DLD1 (cell line): ENCODE results near the gene CACNA1B.

Source experiments
- in situ Hi-C: cut with HindIII; loops from 2 replicates; pipeline ENCODE4 v1.10.0; 2017; ENCODE audit warnings: low sequenced_read_pairs

CACNA1B gene

DNA sequence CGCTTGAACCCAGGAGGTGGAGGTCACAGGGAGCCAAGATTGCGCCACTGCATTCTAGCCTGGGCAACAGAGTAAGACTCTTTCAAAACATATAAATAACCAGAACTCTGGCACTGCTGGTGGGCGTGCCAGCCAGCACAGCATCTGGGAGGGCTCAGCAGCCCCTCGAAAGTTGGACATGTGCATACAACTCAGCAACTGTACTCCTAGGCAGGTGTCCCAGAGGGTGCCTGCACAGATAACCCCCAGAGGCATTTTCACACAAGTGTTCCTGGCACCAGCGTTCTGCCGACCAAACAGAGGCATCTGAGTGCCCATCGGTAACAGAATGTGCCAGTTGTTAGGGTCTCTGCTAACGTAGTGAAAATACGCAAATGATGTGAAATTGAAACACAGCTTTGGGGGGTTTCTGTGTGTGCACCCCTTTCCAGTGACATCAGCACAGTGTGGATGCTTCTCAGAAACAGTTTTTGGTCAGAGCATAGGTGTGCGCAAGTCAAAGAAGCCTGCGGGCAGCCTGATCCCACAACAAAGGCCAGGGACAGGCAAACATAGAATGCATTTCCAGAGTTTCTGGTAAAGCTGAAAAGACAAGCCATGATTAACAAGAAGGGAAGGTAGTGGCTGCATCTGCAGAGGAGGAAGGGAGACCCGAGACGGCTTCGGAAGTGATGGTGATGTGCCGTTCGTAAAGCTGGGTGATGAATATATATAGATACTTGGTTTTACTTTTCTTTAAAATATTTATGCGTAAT, 190.2 kb downstream of the CACNA1B start:
- in situ Hi-C loops = no loop called here

GRCh38 chr9:138068601-138069035, 191.0 kb downstream of the CACNA1B start:
- in situ Hi-C loops = no loop called here

GRCh38 chr9:138069731-138070456, 192.3 kb downstream of the CACNA1B start:
- in situ Hi-C loops = loop anchor here (10.0 kb wide), 1 partner anchor 155 kb away; no protein-coding TSS in a partner anchor

DNA sequence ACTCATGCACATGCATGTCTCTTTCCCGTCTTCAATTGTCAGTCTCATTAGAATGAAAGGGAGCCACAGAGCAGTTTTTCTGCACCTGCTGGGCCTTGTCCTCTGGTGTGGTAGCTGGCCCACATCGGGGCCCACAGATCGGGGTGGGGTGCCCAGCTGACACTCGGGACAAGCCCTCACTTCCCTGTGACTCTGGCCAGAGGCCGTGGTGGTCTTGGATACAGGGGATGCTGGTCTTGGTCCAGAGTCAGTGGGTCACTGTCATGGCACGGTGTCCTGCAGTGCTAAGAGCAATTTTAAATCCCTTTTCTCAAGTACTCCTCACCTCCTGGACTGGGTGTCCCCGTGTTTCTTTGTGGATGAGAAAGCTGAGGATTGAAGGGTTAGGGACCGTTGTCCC, 193.2 kb downstream of the CACNA1B start:
- in situ Hi-C loops = loop anchor here (10.0 kb wide), 1 partner anchor 156 kb away; no protein-coding TSS in a partner anchor

DNA sequence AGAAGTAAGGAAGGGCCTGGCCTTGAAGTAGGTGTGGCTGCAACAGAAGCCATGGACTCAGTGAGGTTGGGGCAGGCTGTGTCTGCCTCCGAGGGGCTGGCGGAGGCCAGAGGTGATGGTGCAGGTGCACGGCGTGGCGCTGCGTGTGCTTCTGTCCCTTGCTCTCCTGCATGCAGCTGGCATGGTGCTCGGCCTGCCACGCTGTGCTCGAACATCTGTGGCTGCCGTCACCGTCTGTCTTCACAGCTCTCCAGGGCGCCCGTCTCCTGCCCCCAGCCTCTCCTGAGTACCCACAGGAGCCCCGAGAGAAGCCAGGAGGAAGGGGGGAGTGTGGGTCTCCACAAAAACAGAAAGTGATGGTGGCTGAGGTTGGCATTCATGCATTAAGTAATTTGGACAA, 193.7 kb downstream of the CACNA1B start:
- in situ Hi-C loops = loop anchor here (10.0 kb wide), 1 partner anchor 156 kb away; no protein-coding TSS in a partner anchor

- in situ Hi-C loops = loop anchor here (10.0 kb wide), 1 partner anchor 157 kb away; no protein-coding TSS in a partner anchor
Measured at GRCh38 chr9:138071731-138072130, 194.1 kb downstream of the CACNA1B start.

DNA sequence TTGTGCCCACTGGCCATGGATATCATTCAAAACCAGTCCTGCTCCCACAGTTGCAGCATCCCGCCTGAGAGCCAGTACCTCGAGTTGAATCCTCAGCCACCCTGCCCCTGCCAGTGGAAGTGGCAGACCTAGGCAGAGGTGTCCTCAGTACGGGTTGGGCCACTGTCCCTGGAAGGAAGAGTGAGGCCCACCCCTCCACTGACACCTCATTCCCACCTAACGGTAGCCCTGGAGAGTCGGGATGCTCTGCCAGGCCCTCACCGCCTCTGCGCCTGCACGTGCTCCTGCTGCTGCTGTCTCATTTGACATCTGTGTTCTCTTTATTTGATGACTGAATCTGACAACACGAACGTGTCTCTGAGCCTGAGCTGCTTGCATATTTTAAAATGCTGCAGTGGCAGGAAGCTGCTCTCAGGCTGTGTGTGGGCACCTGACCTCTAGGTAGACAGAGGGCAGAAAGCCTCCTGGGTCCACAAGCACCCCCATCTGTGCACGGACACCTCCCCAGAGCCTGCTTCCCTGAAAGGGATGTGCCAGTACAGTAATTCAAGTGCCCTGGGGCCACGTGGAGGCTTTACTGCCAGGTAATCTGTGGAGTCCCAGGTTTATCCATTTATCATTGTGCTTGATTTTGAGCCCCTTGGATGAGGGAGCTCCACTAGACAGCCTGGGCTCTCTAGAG, 194.7 kb downstream of the CACNA1B start:
- in situ Hi-C loops = loop anchor here (10.0 kb wide), 1 partner anchor 158 kb away; no protein-coding TSS in a partner anchor

- in situ Hi-C loops = loop anchor here (10.0 kb wide), 1 partner anchor 158 kb away; no protein-coding TSS in a partner anchor
Measured at GRCh38 chr9:138072897-138073296, 195.3 kb downstream of the CACNA1B start.

GRCh38 chr9:138073408-138073807, 195.8 kb downstream of the CACNA1B start:
- in situ Hi-C loops = loop anchor here (10.0 kb wide), 1 partner anchor 159 kb away; no protein-coding TSS in a partner anchor

DNA sequence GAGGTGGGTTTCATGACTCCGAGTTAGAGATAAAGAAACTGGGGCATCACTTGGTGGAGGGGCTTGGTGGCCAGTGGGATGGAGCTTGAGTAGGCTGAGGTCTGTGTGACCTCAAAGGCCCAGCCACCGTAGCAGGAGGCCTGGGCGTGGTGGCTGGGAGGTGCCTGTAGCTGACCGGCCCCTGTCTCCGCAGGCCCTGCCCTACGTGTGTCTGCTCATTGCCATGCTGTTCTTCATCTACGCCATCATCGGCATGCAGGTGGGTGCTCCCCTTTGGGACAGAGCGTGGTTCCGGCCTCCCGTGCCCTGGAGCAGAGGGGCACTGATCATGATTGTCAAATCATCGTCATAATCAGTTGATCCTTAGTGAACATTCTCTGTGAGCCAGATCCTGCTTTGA, 196.2 kb downstream of the CACNA1B start:
- in situ Hi-C loops = loop anchor here (10.0 kb wide), 1 partner anchor 159 kb away; no protein-coding TSS in a partner anchor

DNA sequence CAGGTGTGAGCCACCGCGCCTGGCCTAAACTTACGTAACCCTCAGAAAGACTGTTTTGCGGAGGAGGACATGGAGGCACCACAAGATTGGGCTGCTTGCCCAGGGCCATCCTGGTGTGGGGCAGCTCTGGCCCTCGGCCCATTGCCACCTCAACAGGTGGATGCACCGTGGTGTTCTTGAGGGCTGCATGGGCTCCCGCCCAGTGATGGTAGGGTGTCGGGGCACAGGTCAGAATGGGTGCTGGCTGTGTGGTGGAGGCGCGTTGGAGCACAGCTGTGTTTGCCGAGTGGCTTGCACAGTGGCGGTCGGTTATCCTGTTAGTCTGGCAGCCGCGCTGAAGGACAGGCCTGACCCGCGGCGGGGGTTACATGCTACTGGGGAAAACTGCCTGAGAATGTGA, 196.9 kb downstream of the CACNA1B start:
- in situ Hi-C loops = loop anchor here (10.0 kb wide), 1 partner anchor 160 kb away; no protein-coding TSS in a partner anchor

DNA sequence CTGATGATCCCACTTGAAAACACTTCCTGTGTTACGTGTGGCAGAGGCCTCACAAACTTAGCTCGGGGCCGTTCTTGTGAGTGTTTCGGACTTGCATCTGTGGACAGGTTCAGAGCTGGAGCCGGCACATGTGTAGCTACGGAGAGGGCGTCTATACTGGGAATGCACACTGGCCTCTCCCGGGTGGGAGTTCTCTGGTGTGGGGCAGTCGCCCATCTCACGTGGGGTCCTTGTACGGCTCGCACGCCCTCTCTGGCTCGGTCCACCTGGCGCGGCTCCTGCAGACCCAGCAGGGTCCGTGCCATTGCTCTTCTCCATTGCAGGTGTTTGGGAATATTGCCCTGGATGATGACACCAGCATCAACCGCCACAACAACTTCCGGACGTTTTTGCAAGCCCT, 197.9 kb downstream of the CACNA1B start:
- in situ Hi-C loops = loop anchor here (10.0 kb wide), 1 partner anchor 161 kb away; no protein-coding TSS in a partner anchor

GRCh38 chr9:138075961-138076649, 198.5 kb downstream of the CACNA1B start:
- in situ Hi-C loops = loop anchor here (10.0 kb wide), 1 partner anchor 161 kb away; no protein-coding TSS in a partner anchor

DNA sequence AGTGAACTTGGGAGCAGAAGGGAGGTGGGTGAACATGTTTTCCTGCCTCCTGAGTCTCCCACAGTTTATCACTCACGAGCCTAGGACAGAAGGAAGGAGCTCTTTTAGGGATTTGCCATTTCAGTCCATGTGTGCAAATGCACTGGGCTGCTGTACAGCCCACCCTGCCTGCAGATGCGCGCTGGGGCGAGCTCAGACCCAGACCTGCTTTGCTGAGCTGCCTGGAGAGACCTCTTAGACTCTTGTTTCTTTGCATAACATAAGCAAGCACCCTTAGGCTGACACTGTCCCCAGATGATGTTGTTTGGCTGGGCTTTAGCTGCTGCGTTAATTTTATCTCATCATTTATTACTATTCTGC, 199.0 kb downstream of the CACNA1B start:
- in situ Hi-C loops = loop anchor here (10.0 kb wide), 1 partner anchor 162 kb away; no protein-coding TSS in a partner anchor

DNA sequence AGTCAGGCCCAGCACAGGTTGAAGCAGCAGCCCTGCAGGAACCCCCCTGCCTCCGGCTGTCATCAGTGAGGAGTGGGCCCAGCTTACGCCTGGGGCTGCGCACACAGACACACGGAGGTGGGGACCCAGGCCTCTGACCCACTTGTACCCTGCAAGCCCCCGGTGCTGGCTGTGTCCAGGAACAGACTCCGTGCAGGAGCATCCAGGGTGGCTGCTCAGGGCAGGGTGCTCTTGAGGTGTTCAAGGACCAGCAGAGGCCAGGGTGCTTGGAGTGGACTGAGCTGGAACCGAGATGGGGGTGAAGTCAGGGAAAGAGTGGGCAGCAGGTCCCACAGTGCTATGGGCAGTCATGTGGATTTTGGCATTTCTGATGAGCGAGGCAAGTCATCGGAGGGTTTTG, 199.5 kb downstream of the CACNA1B start:
- in situ Hi-C loops = loop anchor here (10.0 kb wide), 1 partner anchor 162 kb away; no protein-coding TSS in a partner anchor

- in situ Hi-C loops = loop anchor here (10.0 kb wide), 1 partner anchor 163 kb away; no protein-coding TSS in a partner anchor
Measured at GRCh38 chr9:138077898-138078540, 200.4 kb downstream of the CACNA1B start.

GRCh38 chr9:138078846-138079245, 201.3 kb downstream of the CACNA1B start:
- in situ Hi-C loops = loop anchor here (10.0 kb wide), 1 partner anchor 164 kb away; no protein-coding TSS in a partner anchor

DNA sequence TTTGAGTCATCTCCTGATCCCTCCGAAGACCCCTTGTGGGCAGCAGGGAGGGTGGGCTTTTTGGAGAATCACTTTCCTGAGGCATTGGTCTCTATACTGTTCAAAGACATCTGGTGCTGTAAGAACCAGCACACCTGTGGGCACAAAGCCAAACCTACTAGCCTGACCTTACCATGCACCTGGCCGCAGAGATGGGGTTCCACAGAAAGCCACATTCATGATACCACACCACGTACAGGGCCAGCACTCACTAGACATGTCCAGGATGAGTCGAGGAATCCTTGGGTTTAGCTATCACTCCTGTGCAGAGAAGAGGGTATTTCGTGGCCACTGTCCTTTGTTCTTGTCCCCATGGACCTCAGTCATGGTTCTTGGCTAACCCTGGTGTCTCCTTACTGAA, 203.4 kb downstream of the CACNA1B start:
- in situ Hi-C loops = no loop called here

DNA sequence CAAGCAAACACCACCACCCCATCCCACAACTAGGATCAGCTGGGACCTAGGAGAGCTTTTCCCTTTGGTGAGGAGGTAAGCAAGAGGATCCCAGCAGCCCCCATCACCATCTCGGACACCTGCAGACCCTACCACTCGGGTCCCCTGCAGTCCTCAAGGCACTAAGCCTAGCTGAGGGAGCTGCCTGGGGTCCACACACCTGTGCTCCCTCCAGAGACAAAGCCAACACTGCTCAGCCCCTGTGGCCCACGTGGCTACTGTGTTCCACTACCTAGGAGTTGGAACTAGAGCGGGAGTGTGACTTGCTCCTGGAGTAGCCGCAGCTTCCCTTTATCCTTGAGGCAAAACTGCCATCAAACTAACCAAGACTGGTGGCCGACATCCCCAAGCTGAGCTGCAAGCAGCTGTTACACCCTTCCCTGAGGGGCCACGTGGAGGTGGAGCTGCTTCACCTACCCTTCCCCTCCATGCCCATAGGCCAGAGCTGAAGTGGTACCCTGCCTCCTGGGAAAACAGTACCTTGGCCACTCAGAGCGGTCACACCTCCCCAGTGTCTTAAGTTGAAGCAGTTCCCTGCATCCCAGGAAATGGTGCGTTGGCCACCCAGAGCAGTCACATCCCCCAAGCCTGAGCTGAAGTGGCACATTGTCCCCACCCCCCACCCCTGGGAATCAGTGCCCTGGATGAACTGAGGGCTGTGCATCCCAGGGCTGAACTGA, 205.5 kb downstream of the CACNA1B start:
- in situ Hi-C loops = no loop called here
